ENCODE measurements around the gene PCNX2.

Gene PCNX2, protein sequence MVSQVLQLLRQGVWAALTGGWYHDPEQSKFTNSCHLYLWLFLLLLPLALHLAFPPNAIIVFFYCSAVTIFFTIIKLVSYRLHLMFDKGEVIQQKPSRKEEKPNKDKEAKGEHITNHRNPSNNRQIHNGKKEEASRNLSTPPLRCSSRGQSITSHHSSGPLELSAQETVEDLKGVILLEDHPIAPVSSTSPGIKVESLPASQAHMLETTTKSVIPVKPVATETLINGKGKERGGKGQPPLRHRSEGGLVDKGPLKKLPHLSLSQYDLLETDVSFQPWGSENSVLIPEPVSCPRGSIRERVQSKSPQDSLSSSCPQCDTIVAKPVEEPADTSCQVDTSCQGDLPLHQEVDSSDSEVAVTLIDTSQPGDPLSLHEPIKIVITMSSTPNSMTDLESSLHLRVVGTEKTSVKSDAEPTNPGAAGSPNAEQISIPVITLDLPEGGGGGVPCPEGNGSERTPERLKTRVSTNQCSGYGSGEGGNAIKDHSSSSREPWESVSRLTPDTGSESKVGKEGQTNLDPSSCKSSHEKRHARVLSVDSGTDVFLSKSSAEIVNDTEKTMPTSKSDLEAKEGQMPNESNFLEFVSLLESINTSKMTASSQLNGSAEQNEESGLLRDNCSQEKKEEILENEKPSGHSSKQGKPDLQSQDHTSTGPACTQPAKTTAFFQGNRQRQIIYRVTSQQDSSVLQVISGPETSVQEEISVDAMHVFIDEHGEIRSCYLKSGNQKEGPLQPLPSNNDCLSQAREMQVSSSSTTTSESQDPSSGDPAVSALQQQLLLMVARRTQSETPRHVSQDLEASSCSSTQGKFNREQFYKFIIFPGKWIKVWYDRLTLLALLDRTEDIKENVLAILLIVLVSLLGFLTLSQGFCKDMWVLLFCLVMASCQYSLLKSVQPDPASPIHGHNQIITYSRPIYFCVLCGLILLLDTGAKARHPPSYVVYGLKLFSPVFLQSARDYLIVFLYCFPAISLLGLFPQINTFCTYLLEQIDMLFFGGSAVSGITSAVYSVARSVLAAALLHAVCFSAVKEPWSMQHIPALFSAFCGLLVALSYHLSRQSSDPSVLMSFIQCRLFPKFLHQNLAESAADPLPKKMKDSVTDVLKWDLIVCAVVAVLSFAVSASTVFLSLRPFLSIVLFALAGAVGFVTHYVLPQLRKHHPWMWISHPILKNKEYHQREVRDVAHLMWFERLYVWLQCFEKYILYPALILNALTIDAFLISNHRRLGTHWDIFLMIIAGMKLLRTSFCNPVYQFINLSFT (N-terminal part only)

DNA sequence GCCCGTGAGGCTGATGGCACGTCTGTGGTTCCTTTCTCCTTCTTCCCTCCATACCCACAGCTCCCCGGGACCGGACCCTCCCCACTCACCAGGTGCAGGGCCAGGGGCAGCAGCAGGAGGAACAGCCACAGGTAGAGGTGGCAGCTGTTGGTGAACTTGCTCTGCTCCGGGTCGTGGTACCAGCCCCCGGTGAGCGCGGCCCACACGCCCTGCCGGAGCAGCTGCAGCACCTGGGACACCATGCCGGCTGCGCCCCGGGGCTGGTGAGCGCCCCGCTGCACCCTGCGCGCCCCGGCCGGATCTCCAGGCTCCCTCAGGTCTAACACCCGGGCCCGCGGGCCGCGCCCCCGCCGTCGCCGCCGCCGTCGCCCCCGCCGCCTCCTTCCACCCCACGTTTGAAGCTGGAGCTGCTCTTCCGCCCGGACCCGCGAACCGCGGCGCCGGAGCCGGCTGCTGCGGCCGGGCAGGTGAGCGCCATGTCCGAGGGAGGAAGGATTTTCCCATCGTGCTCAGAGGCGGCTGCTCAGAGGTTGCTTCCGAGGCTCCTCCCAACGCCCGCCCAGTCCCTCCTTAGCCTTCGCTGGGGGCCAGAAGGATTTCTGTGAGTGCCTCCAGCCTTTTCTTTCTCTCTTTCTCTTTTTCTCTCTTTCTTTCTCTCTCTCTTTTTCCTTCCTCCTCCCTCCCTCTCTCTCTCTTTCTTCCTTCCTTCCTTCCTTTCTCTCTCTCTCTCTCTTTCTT lies at the start of gene PCNX2:
PCNX2 (minus strand) TSS at position 489 of the 738 bp plus-strand sequence; CDS start at position 242, 247 bp downstream.
- Histone ChIP-seq H3K27me3 (ENCODE audit: control insufficient read depth in 1 of 2, insufficient read depth in 2 of 2, low read length in 2 of 2) (peaks cover 0 to 10% of the 10 kb centered on the region in 2 donors), H3K27ac (ENCODE audit: low read depth, low read length) (peak within 1 kb of the TSS; percentile 38), H3K9me3 (ENCODE audit: low read length) (no peaks in the 10 kb centered on the region), H3K9ac (ENCODE audit: low read length) (no peak within 1 kb of the TSS), H3K36me3 (ENCODE audit: insufficient read depth, low read length) (no peaks in the 10 kb centered on the region), H3K4me3 (ENCODE audit: low read depth in 1 of 2, low read length in 2 of 2) (peak within 1 kb of the TSS; percentile 43 to 51), H3K4me1 (ENCODE audit: insufficient read depth, low read length) (no peaks in the 10 kb centered on the region)

DNA sequence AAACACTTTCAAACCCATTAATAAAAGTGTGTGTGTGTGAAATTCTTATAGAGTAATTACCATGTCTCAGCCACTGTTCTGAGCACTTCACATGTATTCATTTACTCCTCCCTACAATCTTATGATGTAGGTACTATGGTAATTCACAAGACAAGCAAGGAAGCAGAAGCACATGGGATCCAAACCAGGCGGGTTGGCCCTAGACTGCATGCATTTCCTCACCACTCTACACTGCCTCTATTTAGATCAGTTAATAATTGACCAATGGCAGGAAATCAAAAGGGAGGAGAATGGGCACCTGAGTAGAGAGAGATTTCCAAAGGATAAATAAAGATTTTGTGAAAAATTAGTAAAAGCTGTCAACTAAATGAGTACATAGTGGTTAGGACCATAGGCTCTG lies 47.7 kb upstream of the PCNX2 start:
- Histone ChIP-seq H3K27ac (ENCODE audit: low read depth, low read length) (no peak overlapping the region), H3K27me3 (ENCODE audit: control insufficient read depth in 1 of 2, insufficient read depth in 2 of 2, low read length in 2 of 2) (peaks cover 0 to 5% of the 10 kb centered on the region in 2 donors), H3K36me3 (ENCODE audit: insufficient read depth, low read length) (no peaks in the 10 kb centered on the region), H3K9ac (ENCODE audit: low read length) (no peak overlapping the region), H3K4me3 (ENCODE audit: low read depth in 1 of 2, low read length in 2 of 2) (no peak overlapping the region), H3K4me1 (ENCODE audit: insufficient read depth, low read length) (no peaks in the 10 kb centered on the region), H3K9me3 (ENCODE audit: low read length) (no peaks in the 10 kb centered on the region)

DNA sequence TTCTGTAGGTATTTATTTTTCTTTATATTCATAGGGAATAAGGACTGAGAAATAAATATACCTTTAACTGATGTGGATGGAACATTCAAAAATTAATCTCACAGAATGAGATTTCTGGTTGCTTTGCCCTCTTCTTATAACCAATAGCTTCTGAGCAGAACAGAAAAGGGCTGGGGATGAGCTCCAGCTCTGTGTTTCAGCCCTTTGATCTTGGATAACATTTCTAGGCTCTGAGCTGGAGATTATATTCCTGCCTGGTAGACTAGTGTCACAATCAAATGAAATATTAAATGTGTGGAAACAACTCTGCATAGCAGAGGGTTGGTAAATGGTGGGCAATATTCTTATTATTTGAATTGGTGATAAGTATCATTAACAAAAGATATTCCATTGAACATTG lies 46.6 kb upstream of the PCNX2 start:
- Histone ChIP-seq H3K9me3 (ENCODE audit: low read length) (no peaks in the 10 kb centered on the region), H3K36me3 (ENCODE audit: insufficient read depth, low read length) (no peaks in the 10 kb centered on the region), H3K9ac (ENCODE audit: low read length) (no peak overlapping the region), H3K4me1 (ENCODE audit: insufficient read depth, low read length) (no peaks in the 10 kb centered on the region), H3K27me3 (ENCODE audit: control insufficient read depth in 1 of 2, insufficient read depth in 2 of 2, low read length in 2 of 2) (peaks cover 0 to 5% of the 10 kb centered on the region in 2 donors), H3K27ac (ENCODE audit: low read depth, low read length) (no peak overlapping the region), H3K4me3 (ENCODE audit: low read depth in 1 of 2, low read length in 2 of 2) (no peak overlapping the region)

DNA sequence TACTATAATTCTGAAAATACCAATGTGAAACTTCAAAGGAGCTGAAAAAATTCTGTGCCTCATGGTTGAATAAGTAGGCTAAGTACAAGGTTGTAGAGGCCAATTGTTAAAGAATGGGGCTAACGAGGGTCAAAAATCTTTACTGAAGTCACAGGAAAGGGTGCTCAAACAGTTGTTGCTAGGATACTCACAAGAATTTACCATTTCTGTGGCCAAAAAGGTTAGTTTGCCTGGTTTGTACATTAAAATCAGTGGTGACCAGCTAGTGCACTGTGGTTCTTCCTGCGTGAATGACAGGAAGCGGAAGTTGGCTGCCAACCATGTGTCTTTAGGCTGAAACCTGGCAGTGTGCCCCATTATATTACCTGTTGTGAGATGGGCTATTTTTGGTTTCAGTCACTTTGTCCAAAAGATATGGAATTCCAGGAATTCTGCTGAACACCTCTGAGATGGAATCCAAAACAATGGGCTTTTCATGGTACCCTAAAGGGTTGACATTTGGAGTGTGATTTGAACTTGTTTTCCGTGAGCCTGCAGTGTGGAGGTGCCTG lies 45.5 kb upstream of the PCNX2 start:
- Histone ChIP-seq H3K9me3 (ENCODE audit: low read length) (no peaks in the 10 kb centered on the region), H3K4me1 (ENCODE audit: insufficient read depth, low read length) (no peaks in the 10 kb centered on the region), H3K9ac (ENCODE audit: low read length) (no peak overlapping the region), H3K27ac (ENCODE audit: low read depth, low read length) (no peak overlapping the region), H3K4me3 (ENCODE audit: low read depth in 1 of 2, low read length in 2 of 2) (no peak overlapping the region), H3K36me3 (ENCODE audit: insufficient read depth, low read length) (no peaks in the 10 kb centered on the region), H3K27me3 (ENCODE audit: control insufficient read depth in 1 of 2, insufficient read depth in 2 of 2, low read length in 2 of 2) (peaks cover 0 to 5% of the 10 kb centered on the region in 2 donors)

DNA sequence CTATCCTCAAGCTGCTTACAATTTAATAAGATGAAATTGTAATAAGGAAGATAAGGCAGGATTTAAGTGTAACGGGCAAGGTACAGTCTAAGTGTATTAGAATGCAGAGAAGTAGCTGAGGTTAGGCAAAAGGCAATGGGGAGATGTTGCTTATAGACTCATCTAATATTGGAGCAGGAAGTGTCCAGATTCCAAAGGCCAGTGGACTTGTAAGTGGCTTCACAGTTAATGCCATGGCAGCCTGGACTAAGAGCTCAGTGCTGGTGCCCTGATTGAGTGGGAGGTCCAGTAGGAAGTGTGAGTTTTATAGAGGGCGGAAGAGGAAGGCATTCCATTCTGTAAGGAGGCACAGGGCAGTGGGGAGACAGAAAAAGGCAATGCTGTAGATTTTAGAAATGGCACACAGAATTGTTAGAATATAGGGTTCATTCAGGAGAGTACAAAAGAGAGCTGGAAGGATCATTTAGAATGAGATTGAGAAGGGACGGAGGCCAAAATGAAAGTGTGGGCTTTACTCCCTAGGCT lies 44.6 kb upstream of the PCNX2 start:
- Histone ChIP-seq H3K9me3 (ENCODE audit: low read length) (no peaks in the 10 kb centered on the region), H3K4me1 (ENCODE audit: insufficient read depth, low read length) (no peaks in the 10 kb centered on the region), H3K4me3 (ENCODE audit: low read depth in 1 of 2, low read length in 2 of 2) (no peak overlapping the region), H3K27me3 (ENCODE audit: control insufficient read depth in 1 of 2, insufficient read depth in 2 of 2, low read length in 2 of 2) (peaks cover 0 to 5% of the 10 kb centered on the region in 2 donors), H3K9ac (ENCODE audit: low read length) (no peak overlapping the region), H3K36me3 (ENCODE audit: insufficient read depth, low read length) (no peaks in the 10 kb centered on the region), H3K27ac (ENCODE audit: low read depth, low read length) (no peak overlapping the region)

DNA sequence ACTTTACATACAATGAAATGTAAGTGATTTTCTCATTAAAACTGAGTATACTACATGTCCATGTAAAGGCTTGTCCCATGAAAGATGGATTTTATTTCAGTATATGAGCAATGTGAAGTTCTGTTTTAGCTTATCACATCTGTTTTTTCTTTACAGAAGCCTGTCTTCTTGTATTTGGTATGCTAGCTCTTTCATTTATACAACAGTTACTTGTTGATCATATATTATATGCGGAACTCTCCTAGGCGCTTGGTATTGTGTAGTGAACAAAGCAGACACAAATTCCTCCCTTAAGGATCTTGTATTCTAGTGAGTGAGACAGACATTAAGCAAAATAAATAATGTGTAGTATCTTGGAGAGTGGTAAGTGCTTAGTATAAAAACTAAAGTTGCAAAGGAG lies 42.6 kb upstream of the PCNX2 start:
- Histone ChIP-seq H3K27ac (ENCODE audit: low read depth, low read length) (no peak overlapping the region), H3K4me1 (ENCODE audit: insufficient read depth, low read length) (no peaks in the 10 kb centered on the region), H3K9ac (ENCODE audit: low read length) (no peak overlapping the region), H3K4me3 (ENCODE audit: low read depth in 1 of 2, low read length in 2 of 2) (no peak overlapping the region), H3K36me3 (ENCODE audit: insufficient read depth, low read length) (no peaks in the 10 kb centered on the region), H3K27me3 (ENCODE audit: control insufficient read depth in 1 of 2, insufficient read depth in 2 of 2, low read length in 2 of 2) (no peaks in the 10 kb centered on the region), H3K9me3 (ENCODE audit: low read length) (no peaks in the 10 kb centered on the region)

DNA sequence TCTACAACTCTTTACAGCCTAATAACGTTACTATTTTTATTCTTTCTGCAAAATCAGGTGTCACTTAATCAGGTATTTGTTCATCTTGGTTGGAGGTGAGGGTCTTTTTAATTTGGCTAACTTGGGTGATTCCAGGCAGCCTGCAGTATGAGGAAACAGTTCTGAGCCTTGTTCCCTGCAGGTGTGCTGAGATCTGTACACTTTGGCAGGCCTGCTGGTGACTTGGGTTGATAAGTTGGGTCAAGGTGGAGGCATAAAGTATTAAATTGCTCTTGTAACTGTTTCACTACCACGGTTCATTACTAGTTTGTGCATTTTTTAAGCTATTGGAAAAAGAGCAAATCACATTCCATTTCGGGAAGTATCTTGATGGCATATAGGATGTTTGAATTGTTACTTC lies 42.0 kb upstream of the PCNX2 start:
- H3K27me3 ChIP-seq (ENCODE audit: control insufficient read depth in 1 of 2, insufficient read depth in 2 of 2, low read length in 2 of 2), result no peaks in the 10 kb centered on the region
- H3K27ac ChIP-seq (ENCODE audit: low read depth, low read length), result no peak overlapping the region
- H3K4me3 ChIP-seq (ENCODE audit: low read depth in 1 of 2, low read length in 2 of 2), result no peak overlapping the region
- no peaks in the 10 kb centered on the region for H3K9me3 ChIP-seq (ENCODE audit: low read length)
- no peak overlapping the region for H3K9ac ChIP-seq (ENCODE audit: low read length)
- H3K36me3 ChIP-seq (ENCODE audit: insufficient read depth, low read length), result no peaks in the 10 kb centered on the region
- H3K4me1 ChIP-seq (ENCODE audit: insufficient read depth, low read length), result no peaks in the 10 kb centered on the region

DNA sequence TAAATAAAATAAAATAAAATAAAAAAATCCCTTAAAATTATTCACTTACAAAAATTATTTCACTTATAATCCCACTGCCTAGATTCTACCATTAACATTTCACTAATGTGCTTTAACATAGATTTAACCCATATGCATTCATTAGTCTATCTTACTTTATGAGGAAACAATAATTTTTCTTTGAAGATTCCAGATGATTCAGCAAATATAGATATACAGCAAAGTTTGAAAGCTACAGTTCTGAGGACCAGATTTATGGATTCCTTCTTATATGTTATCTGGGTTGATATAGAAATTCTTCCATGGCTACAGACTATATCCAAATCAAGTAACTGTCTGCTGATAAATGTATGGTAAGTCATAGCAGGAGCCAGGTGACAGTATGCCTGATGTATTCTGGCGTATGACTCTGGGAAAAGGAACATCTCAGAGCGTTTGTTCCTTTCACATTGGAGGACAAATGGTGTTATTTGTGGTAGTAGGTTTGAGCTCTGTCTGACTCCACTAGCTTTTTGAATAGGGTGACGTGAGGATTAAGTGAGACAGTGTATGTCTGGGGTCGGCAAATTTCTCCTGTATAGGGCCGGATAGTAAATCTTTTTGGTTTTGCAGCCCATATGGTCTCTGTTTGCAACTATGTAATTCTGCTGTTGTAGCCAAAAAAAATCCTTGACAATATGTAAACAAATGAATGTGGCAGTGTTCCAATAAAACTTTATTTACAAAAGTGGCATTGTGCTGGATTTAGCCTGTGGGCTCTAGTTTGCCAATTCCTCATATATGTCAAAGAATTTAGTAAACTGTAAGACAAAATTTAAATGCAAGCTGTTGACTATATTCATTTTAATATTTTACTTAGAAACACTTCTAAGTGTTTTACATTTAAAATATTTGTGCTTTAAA lies 41.3 kb upstream of the PCNX2 start:
- H3K4me1 ChIP-seq (ENCODE audit: insufficient read depth, low read length), result no peaks in the 10 kb centered on the region
- no peak overlapping the region for H3K27ac ChIP-seq (ENCODE audit: low read depth, low read length)
- no peaks in the 10 kb centered on the region for H3K9me3 ChIP-seq (ENCODE audit: low read length)
- H3K27me3 ChIP-seq (ENCODE audit: control insufficient read depth in 1 of 2, insufficient read depth in 2 of 2, low read length in 2 of 2), result no peaks in the 10 kb centered on the region
- H3K4me3 ChIP-seq (ENCODE audit: low read depth in 1 of 2, low read length in 2 of 2), result no peak overlapping the region
- no peak overlapping the region for H3K9ac ChIP-seq (ENCODE audit: low read length)
- H3K36me3 ChIP-seq (ENCODE audit: insufficient read depth, low read length), result no peaks in the 10 kb centered on the region

DNA sequence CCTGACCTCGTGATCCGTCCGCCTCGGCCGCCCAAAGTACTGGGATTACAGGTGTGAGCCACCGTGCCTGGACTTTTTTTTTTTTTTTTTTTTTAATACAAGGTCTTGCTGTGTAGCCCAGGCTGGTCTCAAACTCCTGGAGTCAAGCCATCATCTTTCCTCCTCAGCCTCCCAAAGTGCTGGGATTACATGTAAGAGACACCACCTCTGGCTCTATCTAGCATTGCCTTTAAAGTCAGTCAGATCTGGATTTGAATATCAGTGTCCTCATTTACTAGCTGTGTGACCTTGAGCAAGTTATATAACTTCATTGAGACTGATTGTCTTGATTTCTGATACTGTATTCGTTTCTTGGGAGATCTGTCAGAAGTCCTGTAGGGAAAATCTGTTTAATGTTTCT lies 38.6 kb upstream of the PCNX2 start:
- Histone ChIP-seq H3K36me3 (ENCODE audit: insufficient read depth, low read length) (no peaks in the 10 kb centered on the region), H3K27me3 (ENCODE audit: control insufficient read depth in 1 of 2, insufficient read depth in 2 of 2, low read length in 2 of 2) (peaks cover 0 to 13% of the 10 kb centered on the region in 2 donors), H3K4me1 (ENCODE audit: insufficient read depth, low read length) (peaks cover under 1% of the 10 kb centered on the region), H3K4me3 (ENCODE audit: low read depth in 1 of 2, low read length in 2 of 2) (no peak overlapping the region), H3K9me3 (ENCODE audit: low read length) (no peaks in the 10 kb centered on the region), H3K9ac (ENCODE audit: low read length) (no peak overlapping the region), H3K27ac (ENCODE audit: low read depth, low read length) (no peak overlapping the region)

DNA sequence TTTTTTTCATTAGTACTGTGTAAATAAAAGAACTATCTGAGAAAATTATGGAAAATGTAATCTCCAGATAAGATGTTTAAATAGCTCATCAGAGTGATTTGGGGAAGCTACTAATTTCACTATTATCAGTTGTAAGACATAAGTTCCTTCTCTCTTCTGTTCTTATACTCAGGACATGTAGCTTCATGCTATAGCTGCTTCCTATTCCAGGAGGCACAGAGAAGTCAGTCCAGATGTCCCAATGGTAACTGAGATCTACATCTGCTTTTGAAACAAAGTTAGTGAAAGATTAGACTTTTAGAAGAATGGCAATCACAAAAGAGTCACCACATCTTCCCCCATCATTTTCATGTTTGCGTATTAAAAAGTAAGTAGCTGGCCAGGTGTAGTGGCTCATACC lies 37.6 kb upstream of the PCNX2 start:
- Histone ChIP-seq H3K36me3 (ENCODE audit: insufficient read depth, low read length) (no peaks in the 10 kb centered on the region), H3K27me3 (ENCODE audit: control insufficient read depth in 1 of 2, insufficient read depth in 2 of 2, low read length in 2 of 2) (peaks cover 0 to 21% of the 10 kb centered on the region in 2 donors), H3K4me1 (ENCODE audit: insufficient read depth, low read length) (peaks cover 7% of the 10 kb centered on the region), H3K4me3 (ENCODE audit: low read depth in 1 of 2, low read length in 2 of 2) (no peak overlapping the region), H3K9me3 (ENCODE audit: low read length) (no peaks in the 10 kb centered on the region), H3K9ac (ENCODE audit: low read length) (no peak overlapping the region), H3K27ac (ENCODE audit: low read depth, low read length) (no peak overlapping the region)
